Effector CD4-positive, alpha-beta T cell (primary cell): ENCODE data around the gene TINCR.
"Not testable (repeated sequence)": the region's sequence is repeated elsewhere in the genome, so short reads cannot be mapped to it uniquely, and the experiment has no call there.

Experiments used
- DNase-seq: peaks from one replicate; pipeline ENCODE4 v3.0.0-alpha.2; 2020
- total RNA-seq: gene quantifications from one replicate; lab custom pipeline; 2026; lab: John Stamatoyannopoulos, UW

Gene TINCR
- 2.1 reads per million, percentile 4 among the genes with 10 or more reads in this experiment for total RNA-seq

- DNase-seq, result no peak
These were observed at the start of gene TINCR for GRCh38 chr19:5567360-5567969. Gene TINCR, minus strand, starts transcription at chr19:5567953.

- DNase-seq, result no peak
These were observed 49.3 kb upstream of the TINCR start for GRCh38 chr19:5617080-5617479.

- no peak for DNase-seq
These were observed 48.1 kb upstream of the TINCR start for GRCh38 chr19:5615756-5616327.

- DNase-seq, result no peak
These were observed 45.4 kb upstream of the TINCR start for GRCh38 chr19:5612891-5613865.

DNA sequence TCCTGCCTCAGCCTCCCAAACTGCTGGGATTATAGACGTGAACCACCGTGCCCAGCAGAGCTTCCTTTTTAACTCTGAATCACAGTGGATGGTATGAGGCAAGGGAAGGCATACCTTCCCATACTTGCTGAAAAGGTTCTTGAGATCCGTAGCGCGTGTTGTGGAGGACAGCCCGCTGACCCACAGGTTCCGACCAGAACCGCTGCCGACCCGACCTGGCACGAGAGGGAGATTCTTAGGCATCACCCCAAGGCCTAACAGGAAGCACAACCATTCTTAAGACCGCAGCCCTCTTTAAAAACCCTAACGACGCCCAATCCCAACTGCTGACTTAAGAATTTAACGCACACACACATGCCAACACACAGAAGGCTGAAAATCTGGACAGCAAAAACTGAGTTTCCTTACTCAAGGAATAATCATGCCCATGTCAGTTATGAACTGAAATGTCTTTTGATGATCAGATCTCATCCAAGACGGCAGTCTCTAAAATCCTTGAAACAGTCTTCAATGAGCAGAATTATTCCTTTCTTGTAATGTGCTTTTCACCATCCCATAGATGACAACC is 42.2 kb upstream of the TINCR start:
- DNase-seq, result no peak

- DNase-seq, result not testable (repeated sequence)
These were observed 41.0 kb upstream of the TINCR start for GRCh38 chr19:5608766-5609165.

DNA sequence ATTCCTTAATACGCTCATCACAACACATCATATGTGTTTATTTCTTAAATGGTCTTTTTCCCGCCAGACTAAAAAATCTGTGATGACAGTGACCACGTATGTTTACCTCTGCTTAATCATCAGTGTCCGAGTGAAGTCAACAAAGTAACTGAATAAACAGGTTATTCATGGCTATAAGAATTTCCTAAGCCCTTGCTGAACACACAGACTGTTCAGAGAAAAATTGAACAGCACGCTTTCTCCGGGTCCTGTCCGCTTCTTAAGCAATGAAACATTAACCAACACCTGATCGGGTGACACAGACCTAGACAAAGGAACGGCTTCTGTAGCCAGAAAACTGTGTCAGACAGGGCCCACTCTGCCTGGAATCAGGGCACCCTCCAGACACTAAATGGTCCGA is 40.5 kb upstream of the TINCR start:
- DNase-seq, result no peak

GRCh38 chr19:5607318-5608275 is 39.8 kb upstream of the TINCR start:
- DNase-seq, result no peak

DNA sequence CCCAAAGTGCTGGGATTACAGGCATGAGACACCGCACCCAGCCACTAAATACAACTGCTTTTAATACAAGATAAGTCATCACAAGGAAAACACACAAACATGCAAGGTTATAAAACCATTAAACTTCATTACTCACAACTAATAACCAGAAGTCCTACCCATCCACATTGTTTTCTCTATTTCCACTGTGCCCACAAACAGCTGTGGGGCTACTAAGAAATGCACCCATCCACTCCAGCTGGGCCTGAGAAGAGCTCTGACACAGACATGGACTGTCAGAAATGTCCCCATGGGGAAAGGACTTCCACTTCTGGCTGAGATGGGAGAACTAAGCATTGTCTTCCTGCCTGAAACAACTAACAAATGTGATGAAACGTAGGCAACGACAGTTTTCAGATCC is 37.6 kb upstream of the TINCR start:
- DNase-seq, result no peak

DNA sequence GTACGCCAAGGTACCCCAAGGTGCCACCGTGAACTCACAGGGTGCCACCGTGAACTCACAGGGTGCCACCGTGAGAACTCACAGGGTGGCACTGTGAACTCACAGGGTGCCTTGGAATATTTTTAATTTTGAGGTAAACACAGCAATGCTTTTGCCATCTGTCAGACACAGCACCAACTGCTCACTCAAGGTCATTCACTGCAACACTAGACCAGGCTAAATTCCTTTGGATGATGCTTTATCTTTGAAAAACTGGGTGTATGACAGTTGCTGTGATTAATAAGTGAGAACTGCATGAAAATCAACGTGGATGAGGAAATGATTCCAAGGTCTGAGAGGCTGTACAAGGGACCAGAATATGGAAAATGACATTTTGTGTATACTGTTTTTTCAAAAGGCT is 35.9 kb upstream of the TINCR start:
- DNase-seq, result no peak

- DNase-seq, result no peak
These were observed 33.0 kb upstream of the TINCR start for GRCh38 chr19:5600797-5601196.

DNA sequence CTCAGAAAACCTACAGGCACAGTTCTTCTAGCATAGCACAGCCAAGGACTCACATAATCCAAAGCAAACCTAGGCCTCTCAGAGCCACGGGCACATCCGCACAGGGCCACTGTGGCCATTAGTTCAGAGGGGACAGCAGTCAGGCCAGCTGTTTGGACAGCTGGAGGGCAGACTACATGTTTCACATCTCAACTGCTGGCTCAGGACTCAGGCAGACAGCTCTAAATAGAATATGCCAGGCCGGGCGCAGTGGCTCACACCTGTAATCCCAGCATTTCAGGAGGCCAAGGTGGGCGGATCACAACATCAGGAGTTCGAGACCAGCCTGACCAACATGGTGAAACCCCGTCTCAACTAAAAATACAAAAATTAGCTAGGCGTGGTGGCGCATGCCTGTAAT is 28.0 kb upstream of the TINCR start:
- DNase-seq, result no peak

- DNase-seq, result no peak
These were observed 27.4 kb upstream of the TINCR start for GRCh38 chr19:5595129-5595528.

DNA sequence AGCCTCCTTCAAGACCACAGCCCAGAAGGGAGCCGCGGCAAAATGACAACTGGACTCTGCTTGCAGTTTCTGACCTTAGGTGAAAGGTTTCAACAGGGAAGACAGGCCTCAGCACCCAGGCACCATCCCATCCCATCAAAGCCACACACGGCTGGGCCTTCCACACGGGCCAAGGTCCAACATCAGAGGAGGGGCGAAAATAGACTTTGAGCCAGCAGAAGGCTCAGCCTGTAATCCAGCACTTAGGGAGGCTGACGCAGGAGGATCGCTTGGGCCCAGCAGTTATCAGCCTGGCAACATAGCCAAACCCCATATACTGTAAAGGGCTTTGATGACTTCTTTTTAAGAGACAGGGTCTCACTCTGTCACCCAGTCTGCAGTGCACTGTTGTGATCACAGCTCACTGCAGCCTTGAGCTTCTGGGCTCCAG is 26.8 kb upstream of the TINCR start:
- DNase-seq, result no peak

DNA sequence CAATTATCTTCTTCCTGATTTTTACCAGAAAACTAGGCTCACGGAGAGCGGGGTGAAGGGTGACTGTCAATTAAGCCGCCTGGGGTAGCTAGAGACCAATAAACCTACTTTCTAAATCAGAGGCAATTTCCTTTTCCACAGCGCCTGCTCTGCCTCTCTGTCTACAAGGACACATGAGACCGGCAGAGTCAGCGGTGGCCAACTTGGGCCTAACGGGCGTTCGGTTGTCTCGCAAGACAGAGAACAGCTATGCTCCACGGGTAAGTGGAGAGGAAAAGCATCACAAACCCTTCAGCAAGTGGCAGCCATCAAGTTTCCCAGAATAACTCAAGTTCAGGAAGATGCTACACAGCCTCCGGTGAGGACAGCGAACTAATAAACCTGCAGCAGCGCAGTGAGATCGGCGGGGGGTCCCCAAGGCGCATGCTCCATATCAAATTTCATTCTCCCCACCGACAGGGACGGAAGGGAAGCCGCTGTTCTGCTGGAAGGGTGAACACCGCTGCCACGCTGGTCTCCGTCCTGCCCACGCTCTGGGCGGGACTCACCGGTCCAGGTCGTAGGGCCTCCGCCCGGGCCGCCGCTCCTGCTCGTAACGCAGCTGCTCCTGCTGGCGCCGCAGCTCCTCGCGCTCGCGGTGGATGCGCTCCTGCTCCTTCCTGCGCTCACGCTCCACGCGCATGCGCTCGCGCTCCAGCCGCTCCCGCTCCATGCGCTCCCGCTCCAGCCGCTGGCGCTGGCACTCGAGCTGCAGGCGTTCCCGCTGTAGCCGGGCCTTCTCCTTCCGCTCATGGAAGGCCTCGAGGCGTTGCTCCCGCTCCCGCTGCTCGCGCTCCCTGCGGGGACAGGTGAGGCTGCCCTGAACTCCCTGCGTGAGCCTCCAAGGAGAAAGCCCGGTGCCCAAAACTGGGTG is 25.8 kb upstream of the TINCR start:
- DNase-seq, result no peak

DNA sequence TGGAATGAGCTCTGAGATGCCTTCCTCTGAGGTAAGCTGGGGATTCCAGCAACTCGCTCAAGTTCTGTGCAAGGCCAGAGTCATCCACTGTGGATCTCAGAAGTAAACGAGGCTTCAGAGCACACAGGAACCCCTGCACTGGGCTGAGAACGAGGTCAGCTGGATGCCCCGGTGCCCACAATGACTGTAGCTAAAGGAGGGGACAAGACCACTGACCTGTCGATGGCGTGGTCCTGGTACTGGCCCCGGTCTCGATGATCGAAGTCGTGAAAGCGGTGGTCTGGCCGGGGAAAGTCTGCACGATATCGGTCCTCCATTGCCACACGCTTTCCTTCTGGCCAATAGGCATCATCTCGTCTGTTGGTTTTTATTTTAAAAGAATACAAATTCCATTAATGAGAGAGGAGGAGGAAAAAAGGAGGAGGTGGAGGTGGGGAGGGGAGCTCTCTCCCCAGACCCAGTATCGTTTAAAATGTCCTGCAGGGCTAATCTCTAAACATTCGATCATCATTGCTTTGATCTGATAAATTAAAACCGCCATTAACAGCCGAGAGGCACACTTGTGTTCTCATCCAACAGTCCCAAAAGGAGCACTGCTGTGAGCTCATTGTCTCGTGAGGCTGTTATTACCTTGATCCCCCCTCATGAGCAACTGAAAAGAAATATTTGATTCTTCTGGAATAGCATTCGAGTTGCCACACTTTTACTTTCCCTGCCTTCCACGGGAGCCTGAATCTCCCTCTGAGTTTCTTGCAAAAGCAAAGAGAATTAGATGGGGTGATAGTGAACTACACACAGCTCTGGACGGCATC is 25.0 kb upstream of the TINCR start:
- DNase-seq, result no peak

GRCh38 chr19:5591476-5591875 is 23.7 kb upstream of the TINCR start:
- DNase-seq, result no peak

GRCh38 chr19:5590865-5591154 is 23.1 kb upstream of the TINCR start:
- DNase-seq, result no peak

DNA sequence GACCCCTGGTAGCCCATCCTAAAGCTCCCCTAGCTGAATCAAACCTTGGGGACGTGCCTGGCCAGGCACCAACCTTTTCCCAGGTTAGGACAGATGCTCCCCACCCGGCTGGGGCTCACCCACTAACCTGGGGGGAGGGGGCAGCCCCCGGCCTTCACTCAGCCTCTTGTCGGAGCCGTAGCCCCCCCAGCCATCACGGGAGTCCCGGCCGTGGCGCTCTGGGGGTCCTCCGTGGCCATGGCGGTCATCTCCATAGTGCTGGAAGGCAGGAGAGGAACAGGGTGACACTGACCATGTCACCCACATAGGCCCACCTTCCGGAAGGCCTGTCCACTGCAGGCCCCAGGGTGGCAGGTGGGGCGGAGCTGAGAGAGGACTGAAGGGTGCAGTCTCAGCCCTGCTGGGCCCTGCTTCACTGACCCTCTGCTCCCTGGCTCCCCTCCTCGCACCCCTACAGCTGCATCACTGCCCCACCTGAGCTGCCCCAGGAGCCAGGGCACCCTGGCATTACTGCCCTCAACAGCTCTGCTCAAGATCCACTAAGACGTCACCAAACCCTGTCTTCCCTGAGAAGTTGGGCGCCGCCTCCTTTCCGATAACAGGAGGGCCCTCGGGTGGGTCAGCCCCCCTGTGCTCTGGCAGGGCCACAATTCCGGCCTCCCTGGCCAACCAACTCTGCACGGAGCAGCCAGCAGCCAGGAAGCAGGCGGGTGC is 22.6 kb upstream of the TINCR start:
- DNase-seq, result no peak
